ENCODE data around the gene SIRT7.

The SIRT7 gene

GRCh38 chr17:81865733-81866439 is 52.1 kb downstream of the SIRT7 start:
- H3K9me3 ChIP-seq (replicated peaks; ENCODE audit: low read length), result no peaks in the 10 kb centered on the region
- no peak overlapping the region for H3K4me3 ChIP-seq (ENCODE audit: low read length)
- no peak overlapping the region for H3K4me2 ChIP-seq (ENCODE audit: low read length)
- no peaks in the 10 kb centered on the region for H3K27me3 ChIP-seq (ENCODE audit: control insufficient read depth, insufficient read depth, low read length)
- H3K4me1 ChIP-seq (ENCODE audit: control insufficient read depth, insufficient read depth, low read length), result peaks cover 44% of the 10 kb centered on the region
- no peak overlapping the region for H3K9ac ChIP-seq (ENCODE audit: low read depth, low read length)
- H3K36me3 ChIP-seq (ENCODE audit: insufficient read depth, low read length), result peaks cover 57% of the 10 kb centered on the region

- Histone ChIP-seq H3K4me3 (ENCODE audit: low read length) (no peak overlapping the region), H3K36me3 (ENCODE audit: insufficient read depth, low read length) (peaks cover 55% of the 10 kb centered on the region), H3K4me1 (ENCODE audit: control insufficient read depth, insufficient read depth, low read length) (peaks cover 44% of the 10 kb centered on the region), H3K9ac (ENCODE audit: low read depth, low read length) (no peak overlapping the region), H3K27me3 (ENCODE audit: control insufficient read depth, insufficient read depth, low read length) (no peaks in the 10 kb centered on the region), H3K4me2 (ENCODE audit: low read length) (no peak overlapping the region), H3K9me3 (replicated peaks; ENCODE audit: low read length) (no peaks in the 10 kb centered on the region)
These were observed 52.6 kb downstream of the SIRT7 start for GRCh38 chr17:81865358-81865732.

GRCh38 chr17:81863833-81864768 is 53.9 kb downstream of the SIRT7 start:
- Histone ChIP-seq H3K4me3 (ENCODE audit: low read length) (no peak overlapping the region), H3K9me3 (replicated peaks; ENCODE audit: low read length) (no peaks in the 10 kb centered on the region), H3K36me3 (ENCODE audit: insufficient read depth, low read length) (peaks cover 44% of the 10 kb centered on the region), H3K4me1 (ENCODE audit: control insufficient read depth, insufficient read depth, low read length) (peaks cover 35% of the 10 kb centered on the region), H3K27me3 (ENCODE audit: control insufficient read depth, insufficient read depth, low read length) (no peaks in the 10 kb centered on the region), H3K9ac (ENCODE audit: low read depth, low read length) (peak overlapping the region; percentile 13), H3K4me2 (ENCODE audit: low read length) (peak overlapping the region; percentile 34)

- Histone ChIP-seq H3K4me2 (ENCODE audit: low read length) (peak overlapping the region; percentile 34), H3K9me3 (replicated peaks; ENCODE audit: low read length) (no peaks in the 10 kb centered on the region), H3K27me3 (ENCODE audit: control insufficient read depth, insufficient read depth, low read length) (no peaks in the 10 kb centered on the region), H3K4me3 (ENCODE audit: low read length) (no peak overlapping the region), H3K36me3 (ENCODE audit: insufficient read depth, low read length) (peaks cover 46% of the 10 kb centered on the region), H3K9ac (ENCODE audit: low read depth, low read length) (no peak overlapping the region), H3K4me1 (ENCODE audit: control insufficient read depth, insufficient read depth, low read length) (peaks cover 36% of the 10 kb centered on the region)
These were observed 54.8 kb downstream of the SIRT7 start for GRCh38 chr17:81863123-81863675.

All from skeletal muscle satellite cell (primary cell).